Prostate gland (tissue), 2 donors: ENCODE results near the gene MAML2.
"Not testable (repeated sequence)": the region's sequence is repeated elsewhere in the genome, so short reads cannot be mapped to it uniquely, and the experiment has no call there.

Experiments
- CTCF ChIP-seq, 4 experiments: fragments of 200-600 bp in 2 of 4; fragments of 450-650 bp in 2 of 4; sonication (generic) in 2 of 4; IDR thresholded peaks; 1 replicate in 3 of 4; 2 replicates in 1 of 4; pipeline ENCODE4 v1.5.1; 2016 to 2019; ENCODE audit warnings: antibody characterized with exemption in 4 of 4, mild to moderate bottlenecking in 2 of 4, moderate library complexity in 2 of 4
- POLR2A ChIP-seq: fragments of 450-650 bp; IDR thresholded peaks from one replicate; pipeline ENCODE4 v1.6.1; 2016; ENCODE audit warnings: antibody characterized with exemption, mild to moderate bottlenecking
- POLR2AphosphoS5 ChIP-seq: sonication (generic); formaldehyde crosslinking; IDR thresholded peaks from one replicate; pipeline ENCODE4 v1.6.1; 2017; ENCODE audit warnings: antibody characterized with exemption

- not testable (repeated sequence) for TF ChIP-seq POLR2A; CTCF (IDR thresholded peaks at IDR 0.05); POLR2AphosphoS5
Measured at GRCh38 chr11:96271352-96271751, 71.6 kb downstream of the MAML2 start.
